SH-SY5Y (cell line): ENCODE data around the gene NKD1.

ENCODE experiments used
- GATA2 ChIP-seq: IDR thresholded peaks from 2 replicates; pipeline ENCODE4 v1.6.1; 2011; ENCODE audit warnings: mild to moderate bottlenecking, low read depth, low read length
- GATA3 ChIP-seq: IDR thresholded peaks from 2 replicates; pipeline ENCODE4 v1.6.1; 2011; ENCODE audit warnings: low read depth, mild to moderate bottlenecking, low read length, moderate library complexity

DNA sequence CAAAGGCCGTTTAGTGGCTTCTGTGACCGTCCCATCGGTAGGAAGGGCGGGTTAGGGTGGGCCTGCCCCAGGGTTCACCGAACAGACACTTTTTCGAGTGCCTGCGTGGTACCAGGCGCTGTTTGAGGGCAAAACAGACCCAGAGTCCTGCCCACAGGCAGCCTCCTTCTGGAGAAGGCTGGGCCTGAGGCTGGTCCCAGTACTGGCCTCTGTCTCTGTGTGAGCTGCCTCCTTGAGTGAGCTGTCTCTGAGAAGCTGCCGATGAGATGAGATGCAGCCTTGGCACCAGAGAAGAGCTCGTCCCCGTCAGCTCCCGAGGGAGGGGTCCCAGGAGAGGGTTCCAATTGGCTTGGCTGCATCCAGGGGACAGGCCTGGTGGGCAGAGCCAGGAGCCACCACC, 53.1 kb downstream of the NKD1 start:
- TF ChIP-seq GATA2 (no peak), GATA3 (no peak)
